ENCODE results near the gene ATAD3B.

The ATAD3B gene

GRCh38 chr1:1543706-1544099 lies 72.1 kb downstream of the ATAD3B start:
- H3K4me2 ChIP-seq (ENCODE audit: low read length): no peak overlapping the region
- no peaks in the 10 kb centered on the region for H3K27me3 ChIP-seq (ENCODE audit: low read depth, low read length)
- TF ChIP-seq, protein P1, sequence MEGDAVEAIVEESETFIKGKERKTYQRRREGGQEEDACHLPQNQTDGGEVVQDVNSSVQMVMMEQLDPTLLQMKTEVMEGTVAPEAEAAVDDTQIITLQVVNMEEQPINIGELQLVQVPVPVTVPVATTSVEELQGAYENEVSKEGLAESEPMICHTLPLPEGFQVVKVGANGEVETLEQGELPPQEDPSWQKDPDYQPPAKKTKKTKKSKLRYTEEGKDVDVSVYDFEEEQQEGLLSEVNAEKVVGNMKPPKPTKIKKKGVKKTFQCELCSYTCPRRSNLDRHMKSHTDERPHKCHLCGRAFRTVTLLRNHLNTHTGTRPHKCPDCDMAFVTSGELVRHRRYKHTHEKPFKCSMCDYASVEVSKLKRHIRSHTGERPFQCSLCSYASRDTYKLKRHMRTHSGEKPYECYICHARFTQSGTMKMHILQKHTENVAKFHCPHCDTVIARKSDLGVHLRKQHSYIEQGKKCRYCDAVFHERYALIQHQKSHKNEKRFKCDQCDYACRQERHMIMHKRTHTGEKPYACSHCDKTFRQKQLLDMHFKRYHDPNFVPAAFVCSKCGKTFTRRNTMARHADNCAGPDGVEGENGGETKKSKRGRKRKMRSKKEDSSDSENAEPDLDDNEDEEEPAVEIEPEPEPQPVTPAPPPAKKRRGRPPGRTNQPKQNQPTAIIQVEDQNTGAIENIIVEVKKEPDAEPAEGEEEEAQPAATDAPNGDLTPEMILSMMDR (IDR thresholded peaks at IDR 0.05; ENCODE audit: low read depth, low read length): no peak
- no peak for TF ChIP-seq EZH2phosphoT487 (IDR thresholded peaks at IDR 0.05; ENCODE audit: low read depth)
- H2AFZ ChIP-seq (ENCODE audit: low read depth, low read length): no peak overlapping the region
- no peak overlapping the region for H3K9ac ChIP-seq (ENCODE audit: low read length)
- no peaks in the 10 kb centered on the region for H3K36me3 ChIP-seq (replicated peaks; ENCODE audit: low read depth, low read length)
- H3K27ac ChIP-seq (ENCODE audit: low read length): no peak overlapping the region
- no peaks in the 10 kb centered on the region for H4K20me1 ChIP-seq (ENCODE audit: insufficient read depth, low read length)
- no peaks in the 10 kb centered on the region for H3K4me1 ChIP-seq (ENCODE audit: low read length)
- H3K4me3 ChIP-seq (ENCODE audit: low read length): no peak overlapping the region
- H3K9me3 ChIP-seq (ENCODE audit: insufficient read depth, low read length): no peaks in the 10 kb centered on the region
- H3K79me2 ChIP-seq (ENCODE audit: low read length): no peaks in the 10 kb centered on the region

GRCh38 chr1:1544544-1544943 lies 73.0 kb downstream of the ATAD3B start:
- Histone ChIP-seq H3K27me3 (ENCODE audit: low read depth, low read length) (no peaks in the 10 kb centered on the region), H3K4me3 (ENCODE audit: low read length) (no peak overlapping the region), H2AFZ (ENCODE audit: low read depth, low read length) (no peak overlapping the region), H3K9me3 (ENCODE audit: insufficient read depth, low read length) (no peaks in the 10 kb centered on the region), H3K36me3 (replicated peaks; ENCODE audit: low read depth, low read length) (no peaks in the 10 kb centered on the region), H4K20me1 (ENCODE audit: insufficient read depth, low read length) (no peaks in the 10 kb centered on the region), H3K9ac (ENCODE audit: low read length) (no peak overlapping the region), H3K27ac (ENCODE audit: low read length) (no peak overlapping the region), H3K4me1 (ENCODE audit: low read length) (no peaks in the 10 kb centered on the region), H3K79me2 (ENCODE audit: low read length) (no peaks in the 10 kb centered on the region), H3K4me2 (ENCODE audit: low read length) (no peak overlapping the region)
- TF ChIP-seq, protein P1 (IDR thresholded peaks at IDR 0.05; ENCODE audit: low read depth, low read length): no peak
- no peak for TF ChIP-seq EZH2phosphoT487 (IDR thresholded peaks at IDR 0.05; ENCODE audit: low read depth)
